ENCODE measurements around the gene GUCA2B.

DNA sequence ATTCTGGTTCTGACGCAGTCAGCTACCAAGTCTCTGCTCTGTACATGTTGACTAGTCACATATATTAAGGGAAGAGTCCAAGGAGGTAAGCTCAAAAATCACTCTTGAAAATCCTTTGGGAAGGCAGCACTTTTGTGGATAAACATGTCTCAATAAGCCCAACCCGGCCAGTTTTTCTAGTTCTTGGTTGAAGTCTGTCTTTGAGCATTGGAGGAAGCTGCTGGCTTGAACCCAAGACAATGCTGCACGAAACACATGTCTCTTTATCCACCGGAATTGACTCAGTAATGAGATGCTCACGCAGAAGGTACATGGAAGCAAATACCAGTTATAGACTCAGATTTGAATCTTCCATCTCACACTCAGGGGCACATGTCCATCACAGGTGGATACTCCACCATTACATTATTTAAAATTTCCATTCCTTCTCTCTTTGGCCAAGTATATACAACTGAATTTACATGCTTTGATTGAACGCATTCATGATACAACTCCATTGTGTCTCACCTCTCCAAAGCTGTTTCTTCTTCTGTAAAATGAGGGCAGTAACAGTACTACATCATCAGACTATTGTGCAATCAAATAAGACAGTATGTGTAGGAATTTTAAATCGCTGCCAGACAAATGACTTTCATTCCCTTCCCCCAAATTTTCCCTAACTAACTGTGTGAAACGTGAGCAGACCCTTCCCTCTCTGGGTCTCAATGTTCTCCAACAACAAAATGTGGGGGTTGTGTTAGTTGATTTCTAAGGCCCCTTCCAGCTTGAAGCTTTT is 20.9 kb downstream of the GUCA2B start:
- TF ChIP-seq, protein P1, sequence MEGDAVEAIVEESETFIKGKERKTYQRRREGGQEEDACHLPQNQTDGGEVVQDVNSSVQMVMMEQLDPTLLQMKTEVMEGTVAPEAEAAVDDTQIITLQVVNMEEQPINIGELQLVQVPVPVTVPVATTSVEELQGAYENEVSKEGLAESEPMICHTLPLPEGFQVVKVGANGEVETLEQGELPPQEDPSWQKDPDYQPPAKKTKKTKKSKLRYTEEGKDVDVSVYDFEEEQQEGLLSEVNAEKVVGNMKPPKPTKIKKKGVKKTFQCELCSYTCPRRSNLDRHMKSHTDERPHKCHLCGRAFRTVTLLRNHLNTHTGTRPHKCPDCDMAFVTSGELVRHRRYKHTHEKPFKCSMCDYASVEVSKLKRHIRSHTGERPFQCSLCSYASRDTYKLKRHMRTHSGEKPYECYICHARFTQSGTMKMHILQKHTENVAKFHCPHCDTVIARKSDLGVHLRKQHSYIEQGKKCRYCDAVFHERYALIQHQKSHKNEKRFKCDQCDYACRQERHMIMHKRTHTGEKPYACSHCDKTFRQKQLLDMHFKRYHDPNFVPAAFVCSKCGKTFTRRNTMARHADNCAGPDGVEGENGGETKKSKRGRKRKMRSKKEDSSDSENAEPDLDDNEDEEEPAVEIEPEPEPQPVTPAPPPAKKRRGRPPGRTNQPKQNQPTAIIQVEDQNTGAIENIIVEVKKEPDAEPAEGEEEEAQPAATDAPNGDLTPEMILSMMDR (IDR thresholded peaks at IDR 0.05), result no peak
- TF ChIP-seq POLR2AphosphoS5 (IDR thresholded peaks at IDR 0.05; ENCODE audit: low read depth, low read length) (no peak), TCF7L2 (IDR thresholded peaks at IDR 0.05; ENCODE audit: low read depth, low read length) (no peak), SIN3A (IDR thresholded peaks at IDR 0.05; ENCODE audit: borderline replicate concordance, insufficient read depth, low read depth, low read length) (no peak)
- TF ChIP-seq, protein P2, sequence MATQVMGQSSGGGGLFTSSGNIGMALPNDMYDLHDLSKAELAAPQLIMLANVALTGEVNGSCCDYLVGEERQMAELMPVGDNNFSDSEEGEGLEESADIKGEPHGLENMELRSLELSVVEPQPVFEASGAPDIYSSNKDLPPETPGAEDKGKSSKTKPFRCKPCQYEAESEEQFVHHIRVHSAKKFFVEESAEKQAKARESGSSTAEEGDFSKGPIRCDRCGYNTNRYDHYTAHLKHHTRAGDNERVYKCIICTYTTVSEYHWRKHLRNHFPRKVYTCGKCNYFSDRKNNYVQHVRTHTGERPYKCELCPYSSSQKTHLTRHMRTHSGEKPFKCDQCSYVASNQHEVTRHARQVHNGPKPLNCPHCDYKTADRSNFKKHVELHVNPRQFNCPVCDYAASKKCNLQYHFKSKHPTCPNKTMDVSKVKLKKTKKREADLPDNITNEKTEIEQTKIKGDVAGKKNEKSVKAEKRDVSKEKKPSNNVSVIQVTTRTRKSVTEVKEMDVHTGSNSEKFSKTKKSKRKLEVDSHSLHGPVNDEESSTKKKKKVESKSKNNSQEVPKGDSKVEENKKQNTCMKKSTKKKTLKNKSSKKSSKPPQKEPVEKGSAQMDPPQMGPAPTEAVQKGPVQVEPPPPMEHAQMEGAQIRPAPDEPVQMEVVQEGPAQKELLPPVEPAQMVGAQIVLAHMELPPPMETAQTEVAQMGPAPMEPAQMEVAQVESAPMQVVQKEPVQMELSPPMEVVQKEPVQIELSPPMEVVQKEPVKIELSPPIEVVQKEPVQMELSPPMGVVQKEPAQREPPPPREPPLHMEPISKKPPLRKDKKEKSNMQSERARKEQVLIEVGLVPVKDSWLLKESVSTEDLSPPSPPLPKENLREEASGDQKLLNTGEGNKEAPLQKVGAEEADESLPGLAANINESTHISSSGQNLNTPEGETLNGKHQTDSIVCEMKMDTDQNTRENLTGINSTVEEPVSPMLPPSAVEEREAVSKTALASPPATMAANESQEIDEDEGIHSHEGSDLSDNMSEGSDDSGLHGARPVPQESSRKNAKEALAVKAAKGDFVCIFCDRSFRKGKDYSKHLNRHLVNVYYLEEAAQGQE (IDR thresholded peaks at IDR 0.05; ENCODE audit: insufficient read depth in 1 of 2, low read depth in 2 of 2, low read length in 1 of 2), result no peak
